HepG2 (cell line): Measurements from ENCODE around the gene BCO2. TPM values are rescaled to one million over a fixed set of nuclear protein-coding genes. Genes with fewer than 3 reads are reported as not detected.

ENCODE experiments used
- ATAC-seq: fragments of 200-7000 bp; cut with Tn5 transposase; 3 replicates; pipeline ENCODE4 v1.9.1; 2020; ENCODE audit warnings: mild to moderate bottlenecking, moderate library complexity
- BruUV-seq: library from RNA; stranded (reverse); fragments of 400-500 nt; replicated peaks from 2 replicates; lab custom pipeline; 2021; lab: Mats Ljungman, UMichigan
- CTCF ChIA-PET: fragments of 300-600 bp; formaldehyde crosslinking; extraction: SDS; loops from one replicate; lab custom pipeline; 2021; ENCODE audit warnings: low total read pairs, inconsistent platforms, low intra/inter-chr PET ratio; lab: Yijun Ruan, JAX
- POLR2A ChIA-PET: fragments of 350-600 bp; sonication (Branson Sonifier 250); formaldehyde crosslinking; loops from one replicate; lab custom pipeline; 2020; ENCODE audit warnings: antibody characterized with exemption, inconsistent platforms; lab: Yijun Ruan, JAX
- DNase-seq: peaks from one replicate; pipeline ENCODE4 v3.0.0-alpha.2; 2015; ENCODE audit warnings: low spot score
- FAIRE-seq: peaks from 3 replicates; lab custom pipeline; 2011; peaks lifted over from hg19 to GRCh38; lab: Jason Lieb, UNC
- H2AFZ ChIP-seq: one replicate; pipeline ENCODE4 v1.6.1; 2011; ENCODE audit warnings: low read length, inconsistent platforms
- H3K27ac ChIP-seq: fragments of 300-600 bp; 3 replicates; pipeline ENCODE4 v1.8.0; 2011; ENCODE audit warnings: mixed run types, mild to moderate bottlenecking, mixed read lengths, low read length, inconsistent platforms; ENCODE audit not compliant: insufficient read depth; ENCODE audit errors: extremely low read length
- H3K27me3 ChIP-seq, 2 experiments: fragments of 200-600 bp in 1 of 2; 2 replicates in 1 of 2; 3 replicates in 1 of 2; pipeline versions ENCODE4 v1.6.0 to v1.8.0; 2011; ENCODE audit warnings: low read length in 2 of 2, mild to moderate bottlenecking in 2 of 2, moderate library complexity in 2 of 2, inconsistent platforms in 1 of 2; ENCODE audit not compliant: insufficient read depth in 2 of 2, control insufficient read depth in 1 of 2
- H3K36me3 ChIP-seq, 2 experiments: fragments of 200-600 bp in 1 of 2; replicated peaks in 1 of 2; 2 replicates in 1 of 2; 3 replicates in 1 of 2; pipeline versions ENCODE4 v1.5.1 to v1.8.0; 2011; ENCODE audit warnings: low read length in 2 of 2, inconsistent platforms in 1 of 2; ENCODE audit not compliant: insufficient read depth in 2 of 2, control insufficient read depth in 1 of 2
- H3K4me1 ChIP-seq: 2 replicates; pipeline ENCODE4 v1.5.1; 2012; ENCODE audit warnings: low read length, inconsistent platforms; ENCODE audit not compliant: insufficient read depth
- H3K4me2 ChIP-seq: 2 replicates; pipeline ENCODE4 v1.6.0; 2011; ENCODE audit warnings: low read depth, low read length, inconsistent platforms
- H3K4me3 ChIP-seq, 3 experiments: fragments of 200-600 bp in 1 of 3; sonication (generic), shearing (Covaris generic) in 1 of 3; replicated peaks in 1 of 3; 2 replicates each; pipeline ENCODE4 v1.5.1; 2011 to 2016; ENCODE audit warnings: low read length in 3 of 3, inconsistent platforms in 2 of 3, low read depth in 2 of 3, mild to moderate bottlenecking in 2 of 3, control low read depth in 1 of 3, mixed read lengths in 1 of 3; ENCODE audit not compliant: insufficient read depth in 1 of 3
- H3K79me2 ChIP-seq: one replicate; pipeline ENCODE4 v1.6.1; 2011; ENCODE audit warnings: low read length, inconsistent platforms; ENCODE audit not compliant: insufficient read depth
- H3K9ac ChIP-seq: 2 replicates; pipeline ENCODE4 v1.6.0; 2011; ENCODE audit warnings: mild to moderate bottlenecking, low read depth, low read length, inconsistent platforms; ENCODE audit not compliant: insufficient read depth
- H3K9me3 ChIP-seq: 2 replicates; pipeline ENCODE4 v1.5.1; 2012; ENCODE audit warnings: mild to moderate bottlenecking, low read length
- H4K20me1 ChIP-seq: 2 replicates; pipeline ENCODE4 v1.6.0; 2011; ENCODE audit warnings: inconsistent platforms, mild to moderate bottlenecking, low read length, moderate library complexity; ENCODE audit not compliant: insufficient read depth
- ATF7-NPFF ChIP-seq: sonication (generic); formaldehyde crosslinking; IDR thresholded peaks from 2 replicates; pipeline ENCODE4 v1.8.1; 2023; ENCODE audit warnings: mild to moderate bottlenecking, low read depth, missing genetic modification reagents, moderate library complexity
- EED ChIP-seq: sonication (generic); formaldehyde crosslinking; IDR thresholded peaks from 2 replicates; pipeline ENCODE4 v1.5.0; 2020; ENCODE audit warnings: mild to moderate bottlenecking, missing genetic modification reagents
- HOXA3 ChIP-seq: sonication (generic); formaldehyde crosslinking; IDR thresholded peaks from 2 replicates; pipeline ENCODE4 v1.5.0; 2020; ENCODE audit warnings: missing genetic modification reagents
- ZBTB34 ChIP-seq: sonication (generic); formaldehyde crosslinking; IDR thresholded peaks from 2 replicates; pipeline ENCODE4 v1.8.0; 2022; ENCODE audit warnings: mild to moderate bottlenecking, missing genetic modification reagents
- ZNF296 ChIP-seq: sonication (generic); formaldehyde crosslinking; conservative IDR thresholded peaks from 2 replicates; pipeline ENCODE4 v1.5.0; 2020; ENCODE audit warnings: mild to moderate bottlenecking, missing genetic modification reagents
- WGBS: methylation state at CpG from one replicate; pipeline ENCODE4 v1.1.6; 2017; ENCODE audit warnings: low lambda C conversion rate; 5-methylcytosine and 5-hydroxymethylcytosine counted together
- in situ Hi-C: cut with HindIII; loops from 2 replicates; pipeline ENCODE4 v1.10.0; 2017; ENCODE audit warnings: low pct_unique_long_range_greater_than_20kb; ENCODE audit not compliant: extremely low pct_ligation_motif_present
- intact Hi-C: fragments of 100-400 bp; cut with micrococcal nuclease; formaldehyde crosslinking; loops from one replicate; pipeline ENCODE4 v1.10.0; 2022; ENCODE audit not compliant: unreplicated experiment
- polyA plus RNA-seq, 8 experiments: library from polyadenylated mRNA; depleted of rRNA in 3 of 8; stranded (reverse) in 7 of 8; unstranded in 1 of 8; fragments of >200 nt; fragmentation: Illumina TruSeq in 4 of 8; extraction: Trizol in 4 of 8; gene quantifications; 2 replicates each; pipeline versions ENCODE4 v1.2.1 to v1.2.3, GENCODE V29; 2011 to 2016; ENCODE audit warnings: low read depth in 4 of 8, missing spikeins in 1 of 8, mixed read lengths in 1 of 8; ENCODE audit not compliant: insufficient read depth in 1 of 8
- total RNA-seq, 5 experiments: library from RNA; depleted of rRNA; stranded (reverse); fragments of >200 nt; fragmentation: Illumina TruSeq; extraction: Trizol; gene quantifications; 2 replicates each; pipeline ENCODE4 v1.2.3, GENCODE V29; 2016; ENCODE audit warnings: low read depth in 1 of 5

Gene BCO2
- total and polyA plus RNA-seq, 2 of the 13 experiments (the other 11 are each of a cell fraction or from before 2014, with no cell fraction given): 0.38 to 0.58 TPM

- intact Hi-C loops: loop anchor here (10.0 kb wide), 1 partner anchor 1068 kb away; no protein-coding TSS in a partner anchor
- DNase-seq (no peak), ATAC-seq (no peak), FAIRE-seq (no peak)
- no peaks in the 10 kb centered on the region for H3K36me3 ChIP-seq
- CTCF ChIA-PET: no interaction called here
- H4K20me1 ChIP-seq: no peaks in the 10 kb centered on the region
- H3K9me3 ChIP-seq: no peaks in the 10 kb centered on the region
- H3K4me2 ChIP-seq: no peak overlapping the region
- TF ChIP-seq ZBTB34 (CRISPR knock-in tag): no peak
- TF ChIP-seq HOXA3 (CRISPR knock-in tag): no peak
- TF ChIP-seq EED: no peak
- TF ChIP-seq ZNF296 (CRISPR knock-in tag): no peak
- TF ChIP-seq ATF7-NPFF (CRISPR knock-in tag): no peak
- H3K9ac ChIP-seq: no peak overlapping the region
- H3K4me3 ChIP-seq: no peak overlapping the region
- no peak overlapping the region for H2AFZ ChIP-seq
- no peaks in the 10 kb centered on the region for H3K79me2 ChIP-seq
- H3K4me1 ChIP-seq: peaks cover 30% of the 10 kb centered on the region
- no TSS peak for BruUV-seq
- POLR2A ChIA-PET: no interaction called here
- in situ Hi-C loops: loop anchor here (10.0 kb wide), 1 partner anchor 338 kb away; no protein-coding TSS in a partner anchor
- 71% methylated on average over 1 of the region's 1 CpG for WGBS
- H3K27ac ChIP-seq: no peak overlapping the region
- no peaks in the 10 kb centered on the region for H3K27me3 ChIP-seq
Observed at GRCh38 chr11:112216561-112217105, 41.3 kb downstream of the BCO2 start.
